Measurements from ENCODE around the gene TFDP2. TPM values are rescaled to one million over a fixed set of nuclear protein-coding genes. Genes with fewer than 3 reads are reported as not detected.
A peak's percentile ranks its signal among the peaks of the same experiment; 100 is the strongest.

The TFDP2 gene
- total and polyA plus RNA-seq, 7 donors = 14.3 to 74.8 (median 52.3) TPM

GRCh38 chr3:142027300-142027699 is 122.0 kb downstream of the TFDP2 start:
- TF ChIP-seq POLR2AphosphoS5 (IDR thresholded peaks at IDR 0.05) = no peak
- no peak for TF ChIP-seq CTCF (IDR thresholded peaks at IDR 0.05)
- DNase-seq = no peak
- H3K9me3 ChIP-seq = no peaks in the 10 kb centered on the region
- no peaks in the 10 kb centered on the region for H3K27me3 ChIP-seq
- peak overlapping the region in 2 of 4 donors; percentile 58 to 68 for H3K27ac ChIP-seq
- no peaks in the 10 kb centered on the region for H3K36me3 ChIP-seq
- intact Hi-C loops (cut with DNase I) = no loop called here
- 8 to 29% methylated on average over 3 of the region's 3 CpGs for WGBS, 2 donors
- H3K4me3 ChIP-seq = peak overlapping the region in 3 of 4 donors; percentile 2 to 52 (median 48)
- H3K4me1 ChIP-seq = peaks cover 0 to 37% (median 23%) of the 10 kb centered on the region in 4 donors

- Histone ChIP-seq H3K36me3 (no peaks in the 10 kb centered on the region), H3K4me1 (peaks cover 0 to 45% (median 25%) of the 10 kb centered on the region in 4 donors), H3K27me3 (no peaks in the 10 kb centered on the region), H3K4me3 (no peak overlapping the region), H3K9me3 (no peaks in the 10 kb centered on the region), H3K27ac (peak overlapping the region in 1 of 4 donors; percentile 11)
- intact Hi-C loops (cut with DNase I) = no loop called here
- TF ChIP-seq POLR2AphosphoS5 (IDR thresholded peaks at IDR 0.05) (no peak), EP300 (IDR thresholded peaks at IDR 0.05) (no peak), CTCF (IDR thresholded peaks at IDR 0.05) (no peak), POLR2A (IDR thresholded peaks at IDR 0.05) (no peak)
- DNase-seq = no peak
- WGBS, 2 donors = 60 to 76% methylated on average over 2 of the region's 2 CpGs
These were observed 123.0 kb downstream of the TFDP2 start for GRCh38 chr3:142026333-142026732.

DNA sequence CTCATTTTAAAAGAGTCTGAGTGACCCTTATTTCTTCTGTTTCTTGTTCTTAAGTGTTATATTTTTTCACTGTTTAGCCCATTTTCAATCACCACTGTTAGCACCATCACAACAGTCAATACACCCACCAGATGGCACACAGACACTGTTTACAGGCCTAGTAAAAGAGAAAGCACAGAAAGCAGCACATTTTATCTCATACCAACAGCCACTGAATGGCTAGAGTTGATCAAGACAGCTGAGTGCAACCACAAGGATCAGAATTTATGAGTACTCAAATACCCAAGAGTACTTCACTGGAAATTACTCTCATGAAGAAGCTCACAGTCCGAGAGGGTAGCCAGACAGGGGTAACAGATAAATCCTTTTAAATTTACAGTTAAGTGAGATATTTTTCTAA is 127.0 kb downstream of the TFDP2 start:
- Histone ChIP-seq H3K9me3 (no peaks in the 10 kb centered on the region), H3K36me3 (no peaks in the 10 kb centered on the region), H3K27me3 (no peaks in the 10 kb centered on the region), H3K27ac (peak overlapping the region in 1 of 4 donors; percentile 1), H3K4me1 (peaks cover 0 to 43% (median 20%) of the 10 kb centered on the region in 4 donors), H3K4me3 (no peak overlapping the region)
- TF ChIP-seq POLR2A (IDR thresholded peaks at IDR 0.05) = no peak
- no peak for TF ChIP-seq CTCF (IDR thresholded peaks at IDR 0.05)
- no peak for TF ChIP-seq POLR2AphosphoS5 (IDR thresholded peaks at IDR 0.05)
- no peak for TF ChIP-seq EP300 (IDR thresholded peaks at IDR 0.05)
- intact Hi-C loops (cut with DNase I) = no loop called here
- DNase-seq = no peak
- 63 to 65% methylated on average over 1 of the region's 1 CpG for WGBS, 2 donors

- TF ChIP-seq POLR2A (IDR thresholded peaks at IDR 0.05) (no peak), POLR2AphosphoS5 (IDR thresholded peaks at IDR 0.05) (no peak), CTCF (IDR thresholded peaks at IDR 0.05) (no peak), EP300 (IDR thresholded peaks at IDR 0.05) (no peak)
- H3K36me3 ChIP-seq = no peaks in the 10 kb centered on the region
- H3K4me3 ChIP-seq = no peak overlapping the region
- no peak overlapping the region for H3K27ac ChIP-seq
- 84 to 90% methylated on average over 2 of the region's 2 CpGs for WGBS, 2 donors
- no peak for DNase-seq
- H3K9me3 ChIP-seq = no peaks in the 10 kb centered on the region
- intact Hi-C loops (cut with DNase I) = no loop called here
- no peaks in the 10 kb centered on the region for H3K27me3 ChIP-seq
- H3K4me1 ChIP-seq = peaks cover 0 to 31% (median 13%) of the 10 kb centered on the region in 4 donors
These were observed 128.2 kb downstream of the TFDP2 start for GRCh38 chr3:142021127-142021526.

DNA sequence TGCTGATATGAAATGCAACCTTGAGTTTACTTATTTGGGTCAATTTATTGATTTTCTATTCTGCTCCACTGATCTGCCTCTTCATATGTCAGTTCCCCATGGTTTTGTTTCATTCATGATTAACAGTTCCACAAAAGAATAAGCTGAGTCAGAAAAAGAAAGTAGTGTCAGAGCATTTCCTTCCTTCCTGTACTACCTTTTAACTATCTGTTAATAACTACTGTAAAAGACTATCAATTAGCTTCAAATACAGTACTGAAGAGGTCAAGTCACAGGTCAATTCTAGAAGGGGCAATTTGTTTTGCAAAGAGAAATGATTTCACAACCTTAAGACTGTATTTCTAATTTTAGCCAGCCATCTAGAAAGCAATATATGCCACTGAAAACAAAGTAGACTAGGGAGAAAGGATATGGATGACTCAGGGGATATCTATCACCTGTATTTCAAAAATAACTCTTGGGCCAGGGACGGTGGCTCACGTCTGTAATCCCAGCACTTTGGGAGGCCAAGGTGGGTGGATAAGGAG is 129.5 kb downstream of the TFDP2 start:
- intact Hi-C loops (cut with DNase I) = no loop called here
- no peaks in the 10 kb centered on the region for H3K9me3 ChIP-seq
- H3K36me3 ChIP-seq = no peaks in the 10 kb centered on the region
- TF ChIP-seq POLR2AphosphoS5 (IDR thresholded peaks at IDR 0.05) = no peak
- no peak for TF ChIP-seq CTCF (IDR thresholded peaks at IDR 0.05)
- TF ChIP-seq POLR2A (IDR thresholded peaks at IDR 0.05) = no peak
- no peak for TF ChIP-seq EP300 (IDR thresholded peaks at IDR 0.05)
- DNase-seq = no peak
- H3K27me3 ChIP-seq = no peaks in the 10 kb centered on the region
- H3K27ac ChIP-seq = no peak overlapping the region
- WGBS, 2 donors = 56 to 76% methylated on average over 2 of the region's 2 CpGs
- H3K4me1 ChIP-seq = peaks cover 0 to 31% (median 14%) of the 10 kb centered on the region in 4 donors
- no peak overlapping the region for H3K4me3 ChIP-seq
